COR-L47 (cell line): ENCODE data around the gene RLF.

Experiments used
- DNase-seq: peaks from one replicate; lab custom pipeline; 2025; lab: John Stamatoyannopoulos, UW

Gene RLF

DNA sequence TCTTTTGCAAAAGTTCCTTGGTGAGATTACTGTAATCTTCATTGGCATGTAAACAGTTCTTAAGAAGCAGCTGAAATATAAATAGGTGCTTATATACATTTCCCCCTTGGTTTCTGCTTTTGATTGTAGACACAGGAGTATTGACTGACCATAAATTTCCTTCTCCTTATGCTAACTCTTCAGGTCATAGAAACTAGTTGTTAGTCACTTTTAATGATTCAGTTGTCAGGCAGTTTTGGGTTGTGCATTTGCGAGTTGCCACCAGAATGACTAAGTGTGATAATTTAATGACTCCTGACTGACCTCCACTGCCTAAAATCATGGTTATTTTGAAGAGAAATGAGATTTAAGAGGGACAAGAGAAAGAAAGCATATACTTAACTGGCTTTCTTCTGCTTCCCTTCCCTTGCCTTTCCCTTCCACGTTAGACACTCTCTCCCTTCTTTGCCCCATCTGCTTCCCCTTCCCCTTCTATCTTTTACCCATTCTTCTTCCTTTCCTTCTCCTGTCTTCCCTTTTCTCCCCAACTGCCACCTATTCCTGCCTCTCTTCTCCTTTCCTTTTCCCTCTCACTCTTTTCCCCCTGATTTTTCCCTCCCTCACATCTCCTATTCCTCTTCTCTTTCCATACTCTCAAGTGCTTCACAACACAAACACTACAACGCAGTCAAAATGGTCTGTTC, 109.1 kb downstream of the RLF start:
- DNase-seq: no peak

DNA sequence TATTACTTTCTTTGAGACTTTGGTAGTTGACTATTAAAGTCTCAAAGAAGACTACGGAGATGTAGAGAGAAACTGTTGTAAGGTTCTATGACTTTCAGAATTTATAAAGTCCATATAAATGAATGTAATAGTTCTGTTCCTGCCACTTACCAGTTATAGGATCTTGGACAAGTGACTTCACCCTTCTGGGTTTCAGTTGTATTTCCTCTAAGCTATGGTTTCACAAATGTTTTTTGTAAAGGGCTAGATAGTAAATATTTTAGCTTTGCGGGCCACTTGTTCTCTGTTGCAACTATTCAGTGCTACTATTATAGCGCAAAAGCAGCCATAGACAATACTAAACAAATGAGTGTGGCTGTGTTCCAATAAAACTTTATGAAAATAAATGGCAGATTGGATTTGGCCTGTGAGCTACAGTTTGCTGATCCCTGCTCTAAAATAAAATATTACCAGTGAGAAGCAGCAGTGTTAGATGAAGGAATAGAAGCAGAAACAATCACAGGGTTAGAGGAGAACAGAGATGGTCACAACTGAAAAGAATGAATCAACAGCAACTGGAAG, 111.5 kb downstream of the RLF start:
- DNase-seq: no peak

DNA sequence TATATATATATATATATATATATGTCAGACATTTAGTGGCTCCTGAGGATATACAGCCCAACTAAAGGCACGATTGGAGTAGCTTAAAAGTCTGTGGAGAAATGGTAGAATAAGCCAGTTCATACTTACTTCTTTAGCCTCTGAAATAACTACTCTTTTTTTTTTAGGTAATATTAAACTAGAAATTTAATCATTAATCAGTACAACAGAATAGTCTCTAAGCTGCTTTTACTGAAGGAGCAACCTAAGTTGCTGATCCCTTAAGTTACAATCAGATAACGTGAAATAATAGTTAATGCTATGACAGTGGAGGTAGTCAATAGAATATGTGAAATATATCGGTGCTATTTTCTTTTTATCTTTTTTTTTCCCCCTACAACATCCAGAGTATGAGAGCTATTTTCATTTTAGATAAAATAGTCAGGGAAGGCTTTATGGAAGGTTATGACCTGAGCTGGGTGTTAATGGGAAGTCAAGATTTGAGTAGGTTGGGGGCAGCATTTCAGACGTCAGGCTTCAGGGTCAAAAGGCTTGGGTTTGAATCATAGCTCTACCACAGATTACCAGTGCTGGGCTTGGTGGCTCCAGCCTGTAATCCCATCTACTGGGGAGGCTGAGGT, 112.5 kb downstream of the RLF start:
- DNase-seq: no peak

DNA sequence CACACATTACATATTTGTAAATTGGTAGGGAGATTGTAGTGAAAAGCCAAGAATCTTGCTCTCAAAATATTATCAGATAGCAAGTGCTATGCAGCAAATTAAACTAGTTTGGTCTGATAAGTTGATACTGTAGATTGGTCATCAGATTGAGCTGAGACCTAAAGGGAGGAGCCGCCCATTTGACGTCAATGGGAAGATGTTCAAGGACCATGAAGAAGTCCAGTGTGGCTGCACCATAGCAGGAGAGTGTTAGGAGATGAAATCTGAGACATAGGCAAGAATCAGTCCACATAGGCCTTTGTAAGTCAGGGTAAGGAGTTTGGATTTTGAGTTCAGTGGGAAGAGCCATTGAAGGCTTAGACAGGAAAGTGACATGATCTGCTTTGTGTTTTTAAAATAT, 113.1 kb downstream of the RLF start:
- no peak for DNase-seq

DNA sequence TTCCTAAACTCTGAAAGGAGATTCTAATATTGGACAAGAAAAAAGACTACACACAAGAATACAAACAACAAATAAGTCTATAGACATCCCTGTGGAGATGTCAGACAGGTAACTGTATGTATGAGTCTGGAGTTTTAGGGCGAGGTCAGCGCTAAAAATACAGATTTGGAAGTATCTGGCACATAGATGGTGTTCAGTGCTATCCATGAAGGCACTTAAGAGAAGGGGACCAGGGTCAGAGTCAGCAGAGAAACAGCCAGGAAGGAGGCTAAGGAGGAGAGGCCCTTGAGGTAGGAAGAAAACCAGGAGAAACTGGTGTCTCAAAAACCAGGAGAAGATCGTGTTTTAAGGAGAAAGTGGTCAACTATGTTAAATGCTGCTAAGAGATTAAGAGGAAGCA, 114.9 kb downstream of the RLF start:
- no peak for DNase-seq

DNA sequence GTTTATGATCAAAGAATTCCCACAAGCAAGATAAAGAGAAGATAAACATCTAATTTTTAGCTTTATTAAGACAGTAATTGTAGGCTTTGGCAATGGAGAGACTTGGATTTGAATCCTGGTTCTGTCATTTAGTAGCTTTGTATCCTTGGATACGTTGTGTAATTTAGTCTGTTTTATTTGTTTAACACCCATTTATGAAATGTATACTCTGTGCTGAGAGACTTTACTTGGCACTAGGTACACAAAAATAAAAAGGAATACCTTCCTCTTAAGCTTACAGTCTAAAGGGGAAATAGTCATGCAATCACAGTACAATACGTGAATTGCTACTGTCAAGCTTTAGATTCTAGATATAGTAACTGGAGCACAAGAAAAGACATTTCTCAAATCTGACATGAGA, 120.7 kb downstream of the RLF start:
- DNase-seq: no peak
